ENCODE results near the gene KCTD14.
A peak's percentile ranks its signal among the peaks of the same experiment; 100 is the strongest.
"Not testable (repeated sequence)": the region's sequence is repeated elsewhere in the genome, so short reads cannot be mapped to it uniquely, and the experiment has no call there.

KCTD14 gene

GRCh38 chr11:78041380-78041719, 18.3 kb upstream of the KCTD14 start:
- not testable (repeated sequence) for H3K4ac ChIP-seq (ENCODE audit: low read depth in 1 of 2, low read length in 2 of 2); H3K14ac ChIP-seq (ENCODE audit: low read length in 2 of 2); H2BK5ac ChIP-seq (ENCODE audit: low read depth, low read length, poor library complexity, severe bottlenecking); H3K4me3 ChIP-seq (ENCODE audit: insufficient read depth in 1 of 2, low read depth in 1 of 2, low read length in 2 of 2); H2AK5ac ChIP-seq (ENCODE audit: low read length, severe bottlenecking); DNase-seq; H3K9ac ChIP-seq (ENCODE audit: low read length); H3K27ac ChIP-seq (ENCODE audit: low read length, poor library complexity, severe bottlenecking); H3K36me3 ChIP-seq (ENCODE audit: control insufficient read depth in 1 of 2, insufficient read depth in 2 of 2, low read depth in 1 of 2, low read length in 2 of 2); H3K4me2 ChIP-seq (ENCODE audit: low read length, poor library complexity, severe bottlenecking); H2AFZ ChIP-seq (ENCODE audit: low read depth, low read length); H3K27me3 ChIP-seq (ENCODE audit: control insufficient read depth in 1 of 2, insufficient read depth in 1 of 2, low read length in 2 of 2); H3K79me1 ChIP-seq (replicated peaks; ENCODE audit: low read length, poor library complexity, severe bottlenecking); H3K23ac ChIP-seq (ENCODE audit: low read length in 2 of 2); H2BK15ac ChIP-seq (ENCODE audit: low read depth, poor library complexity, severe bottlenecking); H3K9me3 ChIP-seq (ENCODE audit: control insufficient read depth, low read length)
- peak overlapping the region; percentile 99 for H4K8ac ChIP-seq (ENCODE audit: low read length)
- H4K91ac ChIP-seq (ENCODE audit: low read length), result peak overlapping the region; percentile 70
- WGBS, result 97% methylated on average over 8 of the region's 8 CpGs
- H3K4me1 ChIP-seq (ENCODE audit: control insufficient read depth, insufficient read depth, low read depth, low read length), result peaks cover 15% of the 10 kb centered on the region
- H3K18ac ChIP-seq (ENCODE audit: low read depth in 1 of 2, low read length in 2 of 2), result peak overlapping the region in 1 of 2 experiments; percentile 5
- peak overlapping the region in 1 of 2 experiments; percentile 73 for H2BK12ac ChIP-seq (ENCODE audit: low read length in 2 of 2)
- peak overlapping the region; percentile 27 for H2BK120ac ChIP-seq (ENCODE audit: low read depth, low read length)

GRCh38 chr11:78040691-78041379, 17.8 kb upstream of the KCTD14 start:
- Histone ChIP-seq H3K14ac (ENCODE audit: low read length in 2 of 2) (peak overlapping the region in 1 of 2 experiments; percentile 50), H3K27me3 (ENCODE audit: control insufficient read depth in 1 of 2, insufficient read depth in 1 of 2, low read length in 2 of 2) (no peaks in the 10 kb centered on the region), H2BK120ac (ENCODE audit: low read depth, low read length) (peak overlapping the region; percentile 56), H3K9me3 (ENCODE audit: control insufficient read depth, low read length) (no peaks in the 10 kb centered on the region), H3K4me3 (ENCODE audit: insufficient read depth in 1 of 2, low read depth in 1 of 2, low read length in 2 of 2) (no peak overlapping the region), H2BK5ac (ENCODE audit: low read depth, low read length, poor library complexity, severe bottlenecking) (no peak overlapping the region), H3K18ac (ENCODE audit: low read depth in 1 of 2, low read length in 2 of 2) (peak overlapping the region; percentile 85 to 92), H4K8ac (ENCODE audit: low read length) (peak overlapping the region; percentile 99), H3K4ac (ENCODE audit: low read depth in 1 of 2, low read length in 2 of 2) (peak overlapping the region; percentile 64 to 94), H3K36me3 (ENCODE audit: control insufficient read depth in 1 of 2, insufficient read depth in 2 of 2, low read depth in 1 of 2, low read length in 2 of 2) (no peaks in the 10 kb centered on the region), H3K9ac (ENCODE audit: low read length) (no peak overlapping the region), H4K91ac (ENCODE audit: low read length) (peak overlapping the region; percentile 96), H3K27ac (ENCODE audit: low read length, poor library complexity, severe bottlenecking) (peak overlapping the region; percentile 95), H3K79me1 (replicated peaks; ENCODE audit: low read length, poor library complexity, severe bottlenecking) (no peaks in the 10 kb centered on the region), H2AFZ (ENCODE audit: low read depth, low read length) (no peak overlapping the region), H3K4me2 (ENCODE audit: low read length, poor library complexity, severe bottlenecking) (no peak overlapping the region), H2BK12ac (ENCODE audit: low read length in 2 of 2) (peak overlapping the region; percentile 73 to 97), H3K4me1 (ENCODE audit: control insufficient read depth, insufficient read depth, low read depth, low read length) (peaks cover 14% of the 10 kb centered on the region), H2AK5ac (ENCODE audit: low read length, severe bottlenecking) (peak overlapping the region; percentile 54), H2BK15ac (ENCODE audit: low read depth, poor library complexity, severe bottlenecking) (peak overlapping the region; percentile 26), H3K23ac (ENCODE audit: low read length in 2 of 2) (no peak overlapping the region)
- DNase-seq, result no peak
- 83% methylated on average over 15 of the region's 15 CpGs for WGBS

- no peak overlapping the region for H3K23ac ChIP-seq (ENCODE audit: low read length in 2 of 2)
- DNase-seq, result peak; percentile 84
- peak overlapping the region; percentile 24 for H2AFZ ChIP-seq (ENCODE audit: low read depth, low read length)
- no peaks in the 10 kb centered on the region for H3K79me1 ChIP-seq (replicated peaks; ENCODE audit: low read length, poor library complexity, severe bottlenecking)
- H3K9ac ChIP-seq (ENCODE audit: low read length), result peak overlapping the region; percentile 94
- peak overlapping the region; percentile 13 for H4K91ac ChIP-seq (ENCODE audit: low read length)
- no peak overlapping the region for H2BK12ac ChIP-seq (ENCODE audit: low read length in 2 of 2)
- no peak overlapping the region for H2BK5ac ChIP-seq (ENCODE audit: low read depth, low read length, poor library complexity, severe bottlenecking)
- H2AK5ac ChIP-seq (ENCODE audit: low read length, severe bottlenecking), result no peak overlapping the region
- H3K4ac ChIP-seq (ENCODE audit: low read depth in 1 of 2, low read length in 2 of 2), result peak overlapping the region; percentile 62 to 68
- no peak overlapping the region for H2BK15ac ChIP-seq (ENCODE audit: low read depth, poor library complexity, severe bottlenecking)
- no peaks in the 10 kb centered on the region for H3K9me3 ChIP-seq (ENCODE audit: control insufficient read depth, low read length)
- H3K27me3 ChIP-seq (ENCODE audit: control insufficient read depth in 1 of 2, insufficient read depth in 1 of 2, low read length in 2 of 2), result no peaks in the 10 kb centered on the region
- H3K4me3 ChIP-seq (ENCODE audit: insufficient read depth in 1 of 2, low read depth in 1 of 2, low read length in 2 of 2), result peak overlapping the region in 1 of 2 experiments; percentile 71
- H3K4me1 ChIP-seq (ENCODE audit: control insufficient read depth, insufficient read depth, low read depth, low read length), result peaks cover 14% of the 10 kb centered on the region
- peak overlapping the region; percentile 68 for H4K8ac ChIP-seq (ENCODE audit: low read length)
- no peaks in the 10 kb centered on the region for H3K36me3 ChIP-seq (ENCODE audit: control insufficient read depth in 1 of 2, insufficient read depth in 2 of 2, low read depth in 1 of 2, low read length in 2 of 2)
- H3K27ac ChIP-seq (ENCODE audit: low read length, poor library complexity, severe bottlenecking), result peak overlapping the region; percentile 95
- no peak overlapping the region for H3K4me2 ChIP-seq (ENCODE audit: low read length, poor library complexity, severe bottlenecking)
- H2BK120ac ChIP-seq (ENCODE audit: low read depth, low read length), result peak overlapping the region; percentile 56
- H3K14ac ChIP-seq (ENCODE audit: low read length in 2 of 2), result no peak overlapping the region
- WGBS, result 5% methylated on average over 7 of the region's 7 CpGs
- peak overlapping the region in 1 of 2 experiments; percentile 65 for H3K18ac ChIP-seq (ENCODE audit: low read depth in 1 of 2, low read length in 2 of 2)
These were observed 17.0 kb upstream of the KCTD14 start for GRCh38 chr11:78039919-78040671.

- 83% methylated on average over 1 of the region's 4 CpGs for WGBS
These were observed 16.4 kb upstream of the KCTD14 start for GRCh38 chr11:78039391-78039918.

More at GRCh38 chr11:78039391-78039918, 16.4 kb upstream of the KCTD14 start:
- H2BK120ac ChIP-seq (ENCODE audit: low read depth, low read length), result no peak overlapping the region
- H3K27me3 ChIP-seq (ENCODE audit: control insufficient read depth in 1 of 2, insufficient read depth in 1 of 2, low read length in 2 of 2), result no peaks in the 10 kb centered on the region
- no peak overlapping the region for H3K14ac ChIP-seq (ENCODE audit: low read length in 2 of 2)
- H3K4me3 ChIP-seq (ENCODE audit: insufficient read depth in 1 of 2, low read depth in 1 of 2, low read length in 2 of 2), result peak overlapping the region in 1 of 2 experiments; percentile 71
- peak overlapping the region; percentile 95 for H3K27ac ChIP-seq (ENCODE audit: low read length, poor library complexity, severe bottlenecking)
- H3K23ac ChIP-seq (ENCODE audit: low read length in 2 of 2), result no peak overlapping the region
- H4K91ac ChIP-seq (ENCODE audit: low read length), result no peak overlapping the region
- no peak overlapping the region for H3K4me2 ChIP-seq (ENCODE audit: low read length, poor library complexity, severe bottlenecking)
- no peak overlapping the region for H2BK5ac ChIP-seq (ENCODE audit: low read depth, low read length, poor library complexity, severe bottlenecking)
- H4K8ac ChIP-seq (ENCODE audit: low read length), result no peak overlapping the region
- no peak overlapping the region for H2BK12ac ChIP-seq (ENCODE audit: low read length in 2 of 2)
- peak overlapping the region; percentile 94 for H3K9ac ChIP-seq (ENCODE audit: low read length)
- H2AFZ ChIP-seq (ENCODE audit: low read depth, low read length), result no peak overlapping the region
- H3K36me3 ChIP-seq (ENCODE audit: control insufficient read depth in 1 of 2, insufficient read depth in 2 of 2, low read depth in 1 of 2, low read length in 2 of 2), result no peaks in the 10 kb centered on the region
- H3K4ac ChIP-seq (ENCODE audit: low read depth in 1 of 2, low read length in 2 of 2), result no peak overlapping the region
- no peak overlapping the region for H2BK15ac ChIP-seq (ENCODE audit: low read depth, poor library complexity, severe bottlenecking)
- H3K79me1 ChIP-seq (replicated peaks; ENCODE audit: low read length, poor library complexity, severe bottlenecking), result no peaks in the 10 kb centered on the region
- no peak overlapping the region for H2AK5ac ChIP-seq (ENCODE audit: low read length, severe bottlenecking)
- H3K4me1 ChIP-seq (ENCODE audit: control insufficient read depth, insufficient read depth, low read depth, low read length), result peaks cover 14% of the 10 kb centered on the region
- H3K18ac ChIP-seq (ENCODE audit: low read depth in 1 of 2, low read length in 2 of 2), result no peak overlapping the region
- DNase-seq, result no peak
- H3K9me3 ChIP-seq (ENCODE audit: control insufficient read depth, low read length), result no peaks in the 10 kb centered on the region
